PFSK-1 (cell line): ENCODE data around the gene DNMT3B.

Source experiments
- SIN3A ChIP-seq: IDR thresholded peaks from 2 replicates; pipeline ENCODE4 v1.6.1; 2012; ENCODE audit warnings: mild to moderate bottlenecking, low read length, moderate library complexity, borderline replicate concordance; ENCODE audit not compliant: insufficient read depth
- TAF1 ChIP-seq: IDR thresholded peaks from 2 replicates; pipeline ENCODE4 v1.6.1; 2012; ENCODE audit warnings: low read length, control low read depth, borderline replicate concordance; ENCODE audit not compliant: insufficient read depth

GRCh38 chr20:32792316-32792715 is 30.1 kb downstream of the DNMT3B start:
- TF ChIP-seq TAF1 (no peak), SIN3A (no peak)
